Activated CD4-positive, alpha-beta T cell treated with anti-CD3 and anti-CD28 coated beads, Interleukin-2, Interleukin-4, amounts not matched to agents 100 ng/mL and 50 ng/mL, durations not matched to agents 16 hours and 8 hours (primary cell): ENCODE data around the gene CSRP1.
"Not testable (repeated sequence)": the region's sequence is repeated elsewhere in the genome, so short reads cannot be mapped to it uniquely, and the experiment has no call there.

Experiments
- DNase-seq: peaks from one replicate; pipeline ENCODE4 v3.0.0-alpha.2; 2020; ENCODE audit warnings: low spot score

Gene CSRP1

DNA sequence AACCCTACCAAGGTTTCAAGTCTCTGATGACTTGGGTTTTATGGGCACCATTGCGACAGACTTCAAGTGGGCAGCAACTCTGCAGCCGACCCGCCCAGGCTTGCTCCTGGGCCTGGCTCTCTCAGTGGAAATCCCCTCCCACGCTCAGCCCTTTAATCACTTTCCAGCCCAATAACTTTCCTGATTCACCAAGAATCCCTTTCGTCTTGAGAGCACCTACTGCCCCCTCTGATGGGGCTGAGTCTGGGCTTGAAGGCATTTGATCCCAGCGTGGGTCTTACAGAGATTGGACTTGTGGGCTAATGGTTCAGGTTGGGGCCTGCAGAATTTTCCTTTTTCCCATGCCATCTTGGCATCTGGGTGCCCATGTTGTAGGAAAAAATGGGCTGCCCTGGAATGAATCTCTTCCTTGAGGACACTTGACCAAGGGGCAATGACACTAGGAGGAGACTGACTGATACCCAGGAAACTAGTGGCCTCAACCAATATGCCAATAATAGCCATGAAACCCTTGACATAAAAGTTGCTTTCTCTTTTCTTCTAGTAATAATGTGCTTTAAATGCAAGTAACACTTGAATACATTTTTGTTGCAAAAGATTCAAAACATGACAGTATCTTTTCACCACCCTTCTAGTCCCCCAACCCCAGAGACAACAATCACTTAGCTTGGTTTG, 30.1 kb downstream of the CSRP1 start:
- DNase-seq = no peak

- DNase-seq = no peak
These were observed 30.8 kb downstream of the CSRP1 start for GRCh38 chr1:201475915-201476669.

- no peak for DNase-seq
These were observed 31.8 kb downstream of the CSRP1 start for GRCh38 chr1:201475130-201475529.

DNA sequence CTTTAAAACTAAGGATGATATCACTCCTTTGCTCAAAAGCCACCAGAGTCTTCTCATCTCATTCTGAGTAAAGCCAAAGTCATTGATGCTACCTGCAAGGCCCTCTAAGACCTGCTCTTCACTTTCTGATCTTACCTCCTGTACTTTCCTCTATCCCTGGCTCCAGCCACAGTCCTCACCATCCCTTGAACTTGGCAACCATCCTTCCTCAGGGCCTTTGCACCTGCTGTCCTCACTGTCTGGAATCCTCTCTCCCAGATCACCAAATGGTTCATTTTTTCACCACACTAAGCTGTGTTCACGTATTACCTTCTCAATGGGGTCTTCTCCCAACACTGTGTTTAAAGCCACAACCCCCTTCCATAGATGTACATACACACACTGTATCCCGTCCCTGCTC, 33.6 kb downstream of the CSRP1 start:
- no peak for DNase-seq

- not testable (repeated sequence) for DNase-seq
These were observed 34.6 kb downstream of the CSRP1 start for GRCh38 chr1:201472321-201472720.

DNA sequence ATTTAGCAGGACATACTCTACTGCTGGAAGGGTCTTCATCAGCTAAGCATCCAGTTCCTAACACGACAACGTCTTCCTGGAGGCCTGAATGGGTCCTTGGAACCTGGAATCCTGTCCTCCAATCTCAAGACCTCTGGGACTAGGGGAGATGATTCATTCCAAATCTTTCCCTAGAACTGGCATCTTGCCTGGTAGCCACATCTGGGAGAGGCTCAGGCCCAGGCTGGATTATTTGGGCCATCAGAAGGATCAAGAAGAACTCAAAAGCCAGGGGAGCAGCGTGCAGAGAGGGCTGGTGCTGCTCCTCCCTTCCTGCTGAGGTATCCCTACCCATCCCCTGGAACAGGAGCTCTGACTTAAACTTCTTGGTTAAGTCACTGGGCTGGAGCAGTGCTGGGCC, 35.2 kb downstream of the CSRP1 start:
- DNase-seq = no peak

DNA sequence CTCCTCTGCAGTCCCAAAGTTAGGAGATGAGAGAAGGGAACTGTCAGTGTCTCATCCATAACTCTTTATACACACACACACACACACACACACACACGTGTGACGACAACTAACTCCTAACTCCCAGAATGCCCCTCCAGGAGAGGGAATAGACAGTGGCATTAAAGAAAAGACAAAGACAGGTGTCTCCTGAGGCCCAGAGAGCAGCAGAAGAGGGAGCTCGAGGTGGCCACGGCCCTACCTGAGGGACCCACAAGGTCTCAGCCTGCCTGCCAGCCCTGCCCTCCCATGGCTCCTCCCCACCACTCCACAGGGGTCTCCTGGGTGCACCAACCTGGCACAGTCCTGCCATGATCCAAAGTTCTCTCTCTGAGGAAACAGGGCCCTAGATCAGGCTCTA, 36.3 kb downstream of the CSRP1 start:
- DNase-seq = no peak

GRCh38 chr1:201469645-201470074, 37.3 kb downstream of the CSRP1 start:
- DNase-seq = no peak

- peak; percentile 27 for DNase-seq
These were observed 37.9 kb downstream of the CSRP1 start, which contains the start of gene PHLDA3 for GRCh38 chr1:201468844-201469644. TSS of gene PHLDA3 (minus strand) at chr1:201469188. CDS start at chr1:201468786, 402 bp downstream.

GRCh38 chr1:201468501-201468843, 38.5 kb downstream of the CSRP1 start:
- no peak for DNase-seq

- DNase-seq = no peak
These were observed 40.4 kb downstream of the CSRP1 start for GRCh38 chr1:201466492-201466891.

- no peak for DNase-seq
These were observed 41.1 kb downstream of the CSRP1 start for GRCh38 chr1:201465698-201466290.

DNA sequence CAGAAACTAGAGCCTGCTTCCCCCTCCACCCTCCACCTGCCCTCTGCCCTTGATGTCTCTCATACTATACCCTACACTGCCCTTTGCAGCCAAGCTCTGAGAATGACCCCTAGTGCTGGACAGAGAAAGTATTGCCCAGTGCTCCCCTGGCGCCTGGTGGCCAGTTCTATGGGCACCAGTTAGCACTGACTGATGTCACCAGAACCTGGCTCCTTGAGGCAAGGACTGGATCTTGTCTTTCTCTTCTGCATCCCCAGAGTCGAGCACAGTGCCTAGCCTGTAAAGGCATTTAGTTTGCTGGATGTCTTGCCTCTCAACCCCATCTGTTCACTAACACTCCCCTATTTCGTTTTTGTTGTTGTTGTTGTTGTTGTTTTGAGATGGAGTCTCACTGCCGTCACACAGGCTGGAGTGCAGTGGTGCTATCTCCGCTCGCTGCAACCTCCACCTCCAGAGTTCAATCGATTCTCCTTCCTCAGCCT, 43.8 kb downstream of the CSRP1 start:
- DNase-seq = no peak

DNA sequence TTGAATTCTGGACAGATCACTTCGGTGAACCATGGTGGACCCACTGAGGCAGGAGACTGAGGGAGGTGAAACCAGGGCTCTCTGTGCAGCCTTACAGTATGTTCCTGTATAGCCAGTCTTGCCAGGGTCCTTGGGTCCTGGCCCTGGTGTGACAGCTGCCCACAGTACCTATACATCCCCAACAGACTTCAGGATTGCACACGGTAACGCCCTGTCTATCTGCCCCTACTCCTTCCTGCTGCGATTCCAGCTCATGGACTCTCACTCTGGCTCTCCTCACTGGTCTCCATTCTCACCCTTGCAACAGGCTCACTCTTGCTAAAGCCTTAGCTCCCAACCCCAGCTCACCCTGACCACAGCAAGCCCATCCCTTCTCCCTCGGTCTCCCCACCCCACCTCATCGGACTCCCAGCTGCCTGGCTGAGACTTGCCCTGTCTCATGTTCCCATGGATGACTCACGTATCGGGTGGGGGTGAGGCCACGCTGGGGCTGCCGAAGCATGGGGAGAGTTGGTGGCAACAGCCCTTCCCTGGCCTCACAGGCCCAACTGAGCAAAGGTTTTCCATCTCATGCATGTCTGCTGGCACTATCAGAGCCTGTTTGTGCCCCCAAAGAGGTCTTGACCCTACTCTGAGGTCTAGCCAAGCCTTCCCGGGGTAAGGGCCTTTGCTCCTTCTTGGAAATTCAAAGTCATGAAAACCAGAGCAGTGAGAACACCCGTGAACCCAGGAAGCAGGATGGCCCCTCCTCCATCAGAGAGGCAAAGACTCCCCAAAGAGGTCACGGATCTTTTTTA, 45.1 kb downstream of the CSRP1 start:
- DNase-seq = no peak

DNA sequence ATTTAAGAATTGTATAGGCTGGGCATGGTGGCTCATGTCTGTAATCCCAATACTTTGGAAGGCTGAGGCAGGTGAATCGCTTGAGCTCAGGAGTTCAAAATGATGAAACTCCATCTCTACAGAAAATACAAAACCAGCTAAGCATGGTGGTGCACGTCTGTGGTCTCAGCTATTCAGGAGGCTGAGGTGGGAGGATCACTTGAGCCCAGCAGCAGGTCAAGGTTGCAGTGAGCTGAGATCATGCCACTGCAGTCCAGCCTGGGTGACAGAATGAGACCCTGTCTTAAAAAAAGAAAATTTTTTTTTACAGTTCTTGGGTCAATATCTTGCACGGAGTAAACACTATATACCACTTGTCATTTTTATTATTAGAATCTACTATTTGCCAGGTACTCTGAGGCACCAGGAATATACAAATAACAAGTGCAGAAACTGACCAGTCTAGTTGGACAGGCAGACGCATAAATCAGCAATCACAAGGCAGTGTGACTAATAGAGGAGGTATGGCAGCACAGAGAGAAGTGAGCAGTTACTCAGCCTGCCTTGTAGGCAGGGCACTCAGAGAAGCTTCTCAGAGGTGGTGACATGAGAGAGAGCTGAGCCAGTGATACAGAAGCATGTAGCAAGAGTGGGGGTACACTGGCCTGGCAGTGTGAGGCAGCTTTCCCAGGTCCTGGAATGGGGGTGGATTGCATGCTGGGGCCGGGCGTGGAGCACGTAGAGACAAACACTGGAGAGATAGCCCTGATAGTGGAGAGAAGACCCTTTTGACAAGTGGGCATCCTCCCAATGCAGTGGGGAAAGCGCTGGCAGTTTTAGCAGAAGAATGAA, 45.9 kb downstream of the CSRP1 start:
- DNase-seq = no peak

DNA sequence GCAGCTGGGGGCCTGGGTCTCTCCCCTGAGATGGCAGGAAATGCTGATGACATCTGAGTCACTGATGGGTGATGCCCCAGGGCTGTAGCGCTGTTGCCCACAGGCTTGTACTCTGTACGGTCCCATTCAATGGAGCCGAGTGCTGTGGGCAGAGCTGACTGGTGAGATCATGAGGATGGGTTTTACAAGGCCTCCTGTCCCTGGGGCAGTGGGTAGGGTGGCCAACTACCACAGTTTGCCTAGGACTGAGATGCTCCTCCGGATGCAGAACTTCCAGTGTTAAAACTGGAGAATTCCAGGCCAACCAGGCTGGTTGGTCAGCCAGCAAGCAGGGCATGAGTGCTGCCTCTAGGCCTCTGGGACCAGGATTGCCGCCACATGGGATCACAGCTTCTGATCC, 47.1 kb downstream of the CSRP1 start:
- no peak for DNase-seq

DNA sequence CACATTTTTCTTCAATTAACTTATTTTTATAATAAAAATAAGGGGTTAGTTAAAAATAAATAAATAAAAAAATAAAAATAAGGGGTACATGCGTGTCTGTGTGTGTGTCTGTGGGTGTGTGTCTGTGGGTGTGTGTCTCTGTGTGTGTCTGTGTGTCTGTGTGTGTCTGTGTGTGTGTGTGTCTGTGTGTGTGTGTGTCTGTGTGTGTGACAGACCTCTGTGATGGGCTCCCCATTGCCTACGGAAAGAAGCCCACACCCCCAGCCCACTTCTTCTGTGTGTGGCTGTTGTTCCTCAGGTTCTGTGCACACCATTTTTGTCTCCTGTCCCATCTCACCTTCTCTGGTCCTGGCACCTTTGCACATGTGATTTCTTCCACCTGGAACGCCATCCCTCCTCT, 47.9 kb downstream of the CSRP1 start:
- DNase-seq = no peak

DNA sequence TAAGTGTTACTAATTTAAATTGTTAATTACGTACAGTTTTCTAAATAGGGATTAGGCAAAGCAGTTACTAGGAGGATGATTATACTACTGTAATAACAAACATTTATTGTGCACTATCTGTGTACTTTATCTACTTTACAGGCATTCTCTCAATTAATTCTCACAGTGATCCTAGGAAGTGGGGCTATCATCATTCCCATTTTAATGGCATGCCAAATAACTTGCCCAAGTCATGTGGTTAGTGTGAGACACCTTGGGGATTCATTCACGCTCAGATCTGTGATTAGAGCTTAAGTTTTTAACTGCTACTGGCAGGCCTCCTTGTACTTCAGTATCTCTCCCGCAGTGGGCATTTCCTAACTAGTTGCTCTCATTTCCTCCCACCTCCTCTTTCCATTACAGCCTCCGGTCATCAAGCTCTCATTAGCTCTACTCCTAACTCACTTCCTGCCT, 49.4 kb downstream of the CSRP1 start:
- DNase-seq = no peak

GRCh38 chr1:201456499-201457309, 50.2 kb downstream of the CSRP1 start:
- no peak for DNase-seq

- no peak for DNase-seq
These were observed 51.8 kb downstream of the CSRP1 start for GRCh38 chr1:201455098-201455497.
